SU-DHL-6 (cell line): ENCODE results near the gene FMO5.

ENCODE experiments used
- H2AFZ ChIP-seq: fragments of 200-600 bp; sonication (generic); 2 replicates; pipeline ENCODE4 v1.6.1; 2014; ENCODE audit warnings: low read depth, mild to moderate bottlenecking, moderate library complexity, mixed read lengths, antibody characterized with exemption, low read length; ENCODE audit not compliant: severe bottlenecking
- H3F3A ChIP-seq: fragments of 200-600 bp; shearing (Covaris generic); 2 replicates; pipeline ENCODE4 v1.6.0; 2016; ENCODE audit warnings: antibody characterized with exemption, mild to moderate bottlenecking; ENCODE audit not compliant: insufficient read depth
- H3K27ac ChIP-seq: fragments of 200-600 bp; sonication (generic); 2 replicates; pipeline ENCODE4 v1.5.1; 2016; ENCODE audit warnings: low read depth, mild to moderate bottlenecking, low read length, moderate library complexity, mixed read lengths
- H3K27me3 ChIP-seq: fragments of 200-600 bp; sonication (generic), shearing (Covaris generic); 2 replicates; pipeline ENCODE4 v1.6.0; 2014; ENCODE audit warnings: mild to moderate bottlenecking, low read length
- H3K36me3 ChIP-seq: fragments of 200-600 bp; sonication (generic); 2 replicates; pipeline ENCODE4 v1.6.1; 2014; ENCODE audit warnings: mild to moderate bottlenecking, low read length, mixed read lengths
- H3K4me2 ChIP-seq: fragments of 300-600, 200-600 bp; shearing (Covaris generic), sonication (generic); 2 replicates; pipeline ENCODE4 v1.6.0; 2014; ENCODE audit warnings: low read length, low read depth, mild to moderate bottlenecking; ENCODE audit not compliant: poor library complexity, severe bottlenecking
- H3K4me3 ChIP-seq: fragments of 200-600 bp; sonication (generic); 2 replicates; pipeline ENCODE4 v1.5.1; 2014; ENCODE audit warnings: antibody characterized with exemption, low read length, mild to moderate bottlenecking, mixed read lengths; ENCODE audit not compliant: insufficient read depth, poor library complexity, severe bottlenecking
- H3K79me2 ChIP-seq: fragments of 200-600 bp; sonication (generic); 2 replicates; pipeline ENCODE4 v1.6.1; 2014; ENCODE audit warnings: mild to moderate bottlenecking, low read length, moderate library complexity; ENCODE audit not compliant: insufficient read depth
- H3K9ac ChIP-seq: fragments of 200-600 bp; sonication (generic); 2 replicates; pipeline ENCODE4 v1.7.0; 2014; ENCODE audit warnings: mild to moderate bottlenecking, low read length
- H3K9me2 ChIP-seq: fragments of 200-600 bp; sonication (generic); replicated peaks from 2 replicates; pipeline ENCODE4 v1.6.1; 2014; ENCODE audit warnings: low read length; ENCODE audit not compliant: insufficient read depth
- H3K9me3 ChIP-seq: fragments of 200-600 bp; sonication (generic); 2 replicates; pipeline ENCODE4 v1.6.1; 2014; ENCODE audit warnings: low read length, mixed read lengths; ENCODE audit not compliant: insufficient read depth
- H4K20me1 ChIP-seq: fragments of 200-600 bp; sonication (generic); 2 replicates; pipeline ENCODE4 v1.6.1; 2014; ENCODE audit warnings: low read depth, mild to moderate bottlenecking, antibody characterized with exemption, low read length, moderate library complexity, mixed read lengths
- CTCF ChIP-seq: fragments of 200-600 bp; sonication (generic); IDR thresholded peaks from one replicate; pipeline ENCODE4 v1.5.1; 2017; ENCODE audit warnings: antibody characterized with exemption, mild to moderate bottlenecking, low read length, moderate library complexity; ENCODE audit not compliant: insufficient read depth, poor library complexity, severe bottlenecking
- EZH2phosphoT487 ChIP-seq: fragments of 200-600 bp; sonication (generic), shearing (Covaris generic); conservative IDR thresholded peaks from 2 replicates; pipeline ENCODE4 v1.6.1; 2018; ENCODE audit warnings: mild to moderate bottlenecking, antibody characterized with exemption, low read length, moderate library complexity, mixed read lengths

FMO5 gene

GRCh38 chr1:147215540-147215916 is 9.6 kb downstream of the FMO5 start:
- H4K20me1 ChIP-seq, result no peaks in the 10 kb centered on the region
- no peaks in the 10 kb centered on the region for H3K27me3 ChIP-seq
- no peak overlapping the region for H3K4me2 ChIP-seq
- H3K36me3 ChIP-seq, result no peaks in the 10 kb centered on the region
- no peaks in the 10 kb centered on the region for H3K79me2 ChIP-seq
- H3K9me2 ChIP-seq, result no peaks in the 10 kb centered on the region
- no peak overlapping the region for H3K4me3 ChIP-seq
- H2AFZ ChIP-seq, result no peak overlapping the region
- no peak overlapping the region for H3K27ac ChIP-seq
- no peak overlapping the region for H3K9ac ChIP-seq
- TF ChIP-seq CTCF, result no peak
- no peaks in the 10 kb centered on the region for H3F3A ChIP-seq
- H3K9me3 ChIP-seq, result no peaks in the 10 kb centered on the region

- H2AFZ ChIP-seq, result no peak overlapping the region
- no peaks in the 10 kb centered on the region for H3K79me2 ChIP-seq
- no peaks in the 10 kb centered on the region for H3F3A ChIP-seq
- H3K4me2 ChIP-seq, result no peak overlapping the region
- no peaks in the 10 kb centered on the region for H4K20me1 ChIP-seq
- no peaks in the 10 kb centered on the region for H3K9me3 ChIP-seq
- H3K27me3 ChIP-seq, result no peaks in the 10 kb centered on the region
- TF ChIP-seq CTCF (no peak), EZH2phosphoT487 (no peak)
- H3K4me3 ChIP-seq, result no peak overlapping the region
- no peaks in the 10 kb centered on the region for H3K9me2 ChIP-seq
- no peaks in the 10 kb centered on the region for H3K36me3 ChIP-seq
- H3K27ac ChIP-seq, result no peak overlapping the region
- no peak overlapping the region for H3K9ac ChIP-seq
Measured at GRCh38 chr1:147214842-147215539, 10.1 kb downstream of the FMO5 start.

GRCh38 chr1:147214325-147214724 is 10.8 kb downstream of the FMO5 start:
- H3K36me3 ChIP-seq, result no peaks in the 10 kb centered on the region
- H3K9me3 ChIP-seq, result no peaks in the 10 kb centered on the region
- H3K27me3 ChIP-seq, result no peaks in the 10 kb centered on the region
- TF ChIP-seq EZH2phosphoT487 (no peak), CTCF (no peak)
- H3F3A ChIP-seq, result no peaks in the 10 kb centered on the region
- no peaks in the 10 kb centered on the region for H4K20me1 ChIP-seq
- no peaks in the 10 kb centered on the region for H3K79me2 ChIP-seq
- H3K9me2 ChIP-seq, result no peaks in the 10 kb centered on the region
- H3K4me3 ChIP-seq, result no peak overlapping the region
- no peak overlapping the region for H2AFZ ChIP-seq
- no peak overlapping the region for H3K4me2 ChIP-seq
- H3K27ac ChIP-seq, result no peak overlapping the region
- no peak overlapping the region for H3K9ac ChIP-seq
